ENCODE data around the gene TNIK. TPM values are rescaled to one million over a fixed set of nuclear protein-coding genes. Genes with fewer than 3 reads are reported as not detected.

The TNIK gene
- total and polyA plus RNA-seq, 2 of the 13 experiments (the other 11 are each of a cell fraction or from before 2014, with no cell fraction given) = 0.15 to 0.22 TPM

DNA sequence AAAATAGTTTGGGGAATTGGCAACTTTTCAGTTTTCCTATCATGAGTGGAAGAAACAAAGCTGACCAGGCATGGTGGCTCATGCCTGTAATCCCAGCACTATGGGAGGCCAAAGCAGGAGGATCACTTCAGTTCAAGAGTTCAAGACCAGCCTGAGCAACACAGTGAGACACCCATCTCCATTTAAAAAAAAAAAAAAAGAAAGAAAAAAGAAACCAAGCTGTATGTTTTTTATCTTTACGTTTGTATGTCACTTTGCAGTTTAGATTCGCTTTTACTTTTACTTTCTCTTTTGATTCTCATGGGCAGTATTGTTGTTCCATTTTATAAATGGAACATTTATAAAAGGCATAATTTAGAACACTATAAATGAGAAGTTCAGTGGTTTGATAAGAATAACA lies 31.2 kb upstream of the TNIK start (continued):
- TF ChIP-seq ZNF646 (CRISPR knock-in tag; IDR thresholded peaks at IDR 0.05) = no peak

GRCh38 chr3:171490901-171491300 lies 30.7 kb upstream of the TNIK start:
- Histone ChIP-seq H4K20me1 (ENCODE audit: insufficient read depth, low read length) (no peaks in the 10 kb centered on the region), H3K4me3 (replicated peaks in 1 of 3; ENCODE audit: insufficient read depth in 1 of 3, low read depth in 2 of 3, low read length in 3 of 3) (no peak overlapping the region), H3K27me3 (ENCODE audit: control insufficient read depth in 1 of 2, insufficient read depth in 2 of 2, low read length in 2 of 2) (peaks cover 0 to 7% of the 10 kb centered on the region in 2 experiments; a peak in 2 of 5 replicates), H3K4me1 (ENCODE audit: insufficient read depth, low read length) (no peaks in the 10 kb centered on the region), H3K9me3 (ENCODE audit: low read length) (no peaks in the 10 kb centered on the region), H3K9ac (ENCODE audit: insufficient read depth, low read depth, low read length) (no peak overlapping the region), H3K36me3 (replicated peaks in 1 of 2; ENCODE audit: control insufficient read depth in 1 of 2, insufficient read depth in 2 of 2, low read length in 2 of 2) (no peaks in the 10 kb centered on the region), H3K27ac (ENCODE audit: extremely low read length, insufficient read depth, low read length) (no peak overlapping the region), H3K79me2 (ENCODE audit: insufficient read depth, low read length) (no peaks in the 10 kb centered on the region), H2AFZ (ENCODE audit: low read length) (no peak overlapping the region), H3K4me2 (ENCODE audit: low read depth, low read length) (no peak overlapping the region)
- no peak for ATAC-seq
- 33% methylated on average over 3 of the region's 3 CpGs for WGBS (ENCODE audit: low lambda C conversion rate)
- ChIA-PET POLR2A (no interaction called here), CTCF (ENCODE audit: low intra/inter-chr PET ratio, low total read pairs) (no interaction called here)
- in situ Hi-C loops (cut with HindIII; ENCODE audit: extremely low pct_ligation_motif_present, low pct_unique_long_range_greater_than_20kb) = no loop called here
- intact Hi-C loops (cut with micrococcal nuclease; ENCODE audit: unreplicated experiment) = no loop called here
- DNase-seq (ENCODE audit: low spot score) = no peak
- BruUV-seq (replicated peaks) = no TSS peak
- FAIRE-seq = no peak
- TF ChIP-seq NFE2L1 (CRISPR knock-in tag; IDR thresholded peaks at IDR 0.05; ENCODE audit: borderline replicate concordance) = no peak
- TF ChIP-seq RFXANK (CRISPR knock-in tag; IDR thresholded peaks at IDR 0.05) = no peak
- TF ChIP-seq ZSCAN5A (CRISPR knock-in tag; IDR thresholded peaks at IDR 0.05; ENCODE audit: borderline replicate concordance) = no peak
- TF ChIP-seq TRIM24 (CRISPR knock-in tag; IDR thresholded peaks at IDR 0.05) = no peak
- TF ChIP-seq JUND (CRISPR knock-in tag; IDR thresholded peaks at IDR 0.05) = no peak
- no peak for TF ChIP-seq FLYWCH1 (CRISPR knock-in tag; IDR thresholded peaks at IDR 0.05)
- TF ChIP-seq, protein P1, sequence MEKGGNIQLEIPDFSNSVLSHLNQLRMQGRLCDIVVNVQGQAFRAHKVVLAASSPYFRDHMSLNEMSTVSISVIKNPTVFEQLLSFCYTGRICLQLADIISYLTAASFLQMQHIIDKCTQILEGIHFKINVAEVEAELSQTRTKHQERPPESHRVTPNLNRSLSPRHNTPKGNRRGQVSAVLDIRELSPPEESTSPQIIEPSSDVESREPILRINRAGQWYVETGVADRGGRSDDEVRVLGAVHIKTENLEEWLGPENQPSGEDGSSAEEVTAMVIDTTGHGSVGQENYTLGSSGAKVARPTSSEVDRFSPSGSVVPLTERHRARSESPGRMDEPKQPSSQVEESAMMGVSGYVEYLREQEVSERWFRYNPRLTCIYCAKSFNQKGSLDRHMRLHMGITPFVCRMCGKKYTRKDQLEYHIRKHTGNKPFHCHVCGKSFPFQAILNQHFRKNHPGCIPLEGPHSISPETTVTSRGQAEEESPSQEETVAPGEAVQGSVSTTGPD (CRISPR knock-in tag; IDR thresholded peaks at IDR 0.05) = no peak
- TF ChIP-seq, protein P2, sequence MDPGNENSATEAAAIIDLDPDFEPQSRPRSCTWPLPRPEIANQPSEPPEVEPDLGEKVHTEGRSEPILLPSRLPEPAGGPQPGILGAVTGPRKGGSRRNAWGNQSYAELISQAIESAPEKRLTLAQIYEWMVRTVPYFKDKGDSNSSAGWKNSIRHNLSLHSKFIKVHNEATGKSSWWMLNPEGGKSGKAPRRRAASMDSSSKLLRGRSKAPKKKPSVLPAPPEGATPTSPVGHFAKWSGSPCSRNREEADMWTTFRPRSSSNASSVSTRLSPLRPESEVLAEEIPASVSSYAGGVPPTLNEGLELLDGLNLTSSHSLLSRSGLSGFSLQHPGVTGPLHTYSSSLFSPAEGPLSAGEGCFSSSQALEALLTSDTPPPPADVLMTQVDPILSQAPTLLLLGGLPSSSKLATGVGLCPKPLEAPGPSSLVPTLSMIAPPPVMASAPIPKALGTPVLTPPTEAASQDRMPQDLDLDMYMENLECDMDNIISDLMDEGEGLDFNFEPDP (CRISPR knock-in tag; conservative IDR thresholded peaks at IDR 0.05) = no peak
- TF ChIP-seq ATAD3A (CRISPR knock-in tag; IDR thresholded peaks at IDR 0.05) = no peak
- TF ChIP-seq HOXA5 (CRISPR knock-in tag; IDR thresholded peaks at IDR 0.05) = no peak
- no peak for TF ChIP-seq ZNF256 (CRISPR knock-in tag; conservative IDR thresholded peaks at IDR 0.05)
- no peak for TF ChIP-seq SP1 (IDR thresholded peaks at IDR 0.05)
- TF ChIP-seq SP1 (CRISPR knock-in tag; IDR thresholded peaks at IDR 0.05) = no peak
- no peak for TF ChIP-seq ELF4 (CRISPR knock-in tag; IDR thresholded peaks at IDR 0.05; ENCODE audit: borderline replicate concordance)

Data from HepG2 (cell line).